Body of pancreas (tissue), 4 donors: ENCODE results near the gene ETFRF1.
A peak's percentile ranks its signal among the peaks of the same experiment; 100 is the strongest.

Source experiments
- POLR2A ChIP-seq, 3 donors: fragments of 450-650 bp; IDR thresholded peaks; one replicate each; pipeline ENCODE4 v1.6.1; 2016; ENCODE audit warnings: antibody characterized with exemption in 3 of 3, mild to moderate bottlenecking in 2 of 3
- TF ChIP-seq, protein P1 (sequence below), 7 experiments: fragments of 450-650 bp in 4 of 7; fragments of 200-600 bp in 3 of 7; sonication (generic) in 3 of 7; IDR thresholded peaks; one replicate each; pipeline ENCODE4 v1.5.1; 2016 to 2019; ENCODE audit warnings: antibody characterized with exemption in 7 of 7

DNA sequence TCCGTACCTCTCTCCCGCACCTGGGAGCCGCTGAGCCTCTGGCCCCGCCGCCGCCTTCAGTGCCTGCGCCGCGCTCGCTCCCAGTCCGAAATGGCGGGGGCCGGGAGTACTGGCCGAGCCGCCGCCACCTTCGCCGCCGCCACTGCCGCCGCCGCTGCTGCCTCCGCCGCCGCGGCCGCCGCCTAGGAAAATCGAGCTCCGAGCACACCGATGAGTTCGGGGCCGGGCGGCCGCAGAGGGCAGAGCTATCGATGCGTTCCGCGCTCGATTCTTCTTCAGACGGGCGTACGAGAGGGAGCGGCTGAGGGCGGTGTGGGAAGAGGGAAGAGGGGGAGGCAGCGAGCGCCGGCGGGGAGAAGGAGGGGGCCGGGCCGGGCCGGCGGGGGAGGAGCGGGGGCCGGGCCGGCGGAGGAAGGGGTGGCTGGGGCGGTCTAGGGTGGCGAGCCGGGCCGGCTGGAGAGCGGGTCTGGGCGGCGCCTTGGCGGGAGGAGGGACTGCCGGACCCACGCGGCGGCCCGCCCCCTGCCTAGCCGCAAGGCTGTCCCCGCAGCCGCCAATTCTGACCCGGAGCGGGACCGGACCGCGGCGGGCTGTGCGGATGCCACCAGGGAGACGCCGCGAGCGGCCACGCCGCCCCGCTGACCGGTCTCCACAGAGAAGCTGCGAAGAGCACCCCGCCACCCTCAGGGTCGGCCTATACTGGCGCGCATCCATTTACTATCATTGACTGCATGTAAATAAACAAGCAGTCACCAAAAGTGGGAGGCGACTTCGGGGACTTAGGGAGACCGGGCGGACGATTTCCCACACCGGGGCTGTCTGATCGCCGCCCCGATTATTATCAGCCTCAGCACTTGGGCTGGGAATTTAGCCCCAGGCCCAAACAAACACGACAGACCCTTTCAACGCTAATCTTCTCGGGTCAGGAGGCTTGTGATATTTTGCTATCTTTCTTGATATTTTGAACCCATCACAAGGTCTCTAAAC lies 56.0 kb downstream of the ETFRF1 start, which contains the start of gene KRAS:
- TF ChIP-seq, protein P1, sequence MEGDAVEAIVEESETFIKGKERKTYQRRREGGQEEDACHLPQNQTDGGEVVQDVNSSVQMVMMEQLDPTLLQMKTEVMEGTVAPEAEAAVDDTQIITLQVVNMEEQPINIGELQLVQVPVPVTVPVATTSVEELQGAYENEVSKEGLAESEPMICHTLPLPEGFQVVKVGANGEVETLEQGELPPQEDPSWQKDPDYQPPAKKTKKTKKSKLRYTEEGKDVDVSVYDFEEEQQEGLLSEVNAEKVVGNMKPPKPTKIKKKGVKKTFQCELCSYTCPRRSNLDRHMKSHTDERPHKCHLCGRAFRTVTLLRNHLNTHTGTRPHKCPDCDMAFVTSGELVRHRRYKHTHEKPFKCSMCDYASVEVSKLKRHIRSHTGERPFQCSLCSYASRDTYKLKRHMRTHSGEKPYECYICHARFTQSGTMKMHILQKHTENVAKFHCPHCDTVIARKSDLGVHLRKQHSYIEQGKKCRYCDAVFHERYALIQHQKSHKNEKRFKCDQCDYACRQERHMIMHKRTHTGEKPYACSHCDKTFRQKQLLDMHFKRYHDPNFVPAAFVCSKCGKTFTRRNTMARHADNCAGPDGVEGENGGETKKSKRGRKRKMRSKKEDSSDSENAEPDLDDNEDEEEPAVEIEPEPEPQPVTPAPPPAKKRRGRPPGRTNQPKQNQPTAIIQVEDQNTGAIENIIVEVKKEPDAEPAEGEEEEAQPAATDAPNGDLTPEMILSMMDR (IDR thresholded peaks at IDR 0.05): peak in 1 of 7 experiments; percentile 23
- peak; percentile 68 to 85 (median 75) for TF ChIP-seq POLR2A (IDR thresholded peaks at IDR 0.05)
